Raji (cell line): ENCODE data around the gene ZNF423.

Source experiments
- POLR2A ChIP-seq: IDR thresholded peaks from 2 replicates; pipeline ENCODE4 v1.6.1; 2011; ENCODE audit warnings: low read depth, low read length, control low read depth; ENCODE audit not compliant: insufficient read depth

Gene ZNF423

DNA sequence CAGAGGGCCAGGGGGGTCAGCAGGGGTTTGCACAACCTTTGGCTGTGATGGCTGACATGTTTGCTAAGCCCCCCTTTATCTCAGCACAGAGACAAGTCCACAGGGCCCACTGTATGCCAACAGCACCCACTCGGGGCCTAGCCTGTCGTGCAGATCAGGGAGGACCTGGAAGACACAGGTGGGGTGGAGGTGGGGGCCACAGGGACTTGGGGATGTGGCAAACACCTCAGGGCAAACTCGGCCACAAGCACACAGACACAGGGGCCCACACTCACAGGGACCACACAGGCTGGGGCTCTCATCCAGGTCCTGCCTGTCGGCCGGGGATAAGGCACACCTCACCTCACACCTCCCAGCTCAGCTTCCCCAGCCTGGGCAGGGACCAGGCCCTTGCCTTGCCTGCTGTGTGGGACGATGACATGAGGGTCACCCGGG lies 394.4 kb downstream of the ZNF423 start:
- TF ChIP-seq POLR2A, result no peak

GRCh38 chr16:49460786-49461470 lies 395.0 kb downstream of the ZNF423 start:
- TF ChIP-seq POLR2A, result no peak

DNA sequence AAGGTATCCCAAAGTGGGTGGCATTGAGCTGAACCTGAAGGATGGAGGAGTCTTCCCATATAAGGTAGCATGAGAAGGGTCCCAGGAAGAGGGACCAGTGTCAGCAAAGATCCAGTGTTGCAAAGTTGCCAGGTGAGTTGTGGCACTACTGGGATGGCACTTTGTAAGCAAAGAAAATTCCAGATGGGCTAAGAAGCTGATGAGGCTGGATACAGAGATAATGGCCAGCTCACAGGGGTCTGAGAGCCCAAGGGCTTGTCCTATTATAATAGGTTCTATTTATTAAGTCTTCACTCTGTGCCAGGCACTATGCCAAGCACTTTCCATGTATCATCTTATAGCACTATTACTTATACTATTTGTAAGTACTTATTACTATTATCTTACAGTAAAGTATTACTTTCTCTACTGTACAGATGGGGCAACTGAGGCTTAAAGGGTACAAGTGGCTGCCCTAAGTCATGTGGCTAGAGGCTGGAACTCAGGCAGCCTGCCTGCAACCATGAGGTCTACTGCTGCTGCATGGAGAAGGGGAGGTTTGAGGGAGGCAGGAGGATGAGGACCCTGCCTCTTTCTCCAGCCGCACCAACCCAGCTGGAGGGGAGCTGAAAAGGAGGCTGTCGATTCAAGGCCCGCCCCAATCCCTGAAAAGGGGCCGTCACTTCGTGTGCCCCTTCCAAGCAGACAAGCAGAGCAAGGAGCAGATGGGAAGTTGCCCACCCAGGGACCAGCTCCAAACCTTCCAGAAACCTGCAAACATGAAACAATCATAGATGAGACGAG lies 395.8 kb downstream of the ZNF423 start:
- TF ChIP-seq POLR2A, result no peak

GRCh38 chr16:49458656-49459445 lies 397.1 kb downstream of the ZNF423 start:
- no peak for TF ChIP-seq POLR2A

DNA sequence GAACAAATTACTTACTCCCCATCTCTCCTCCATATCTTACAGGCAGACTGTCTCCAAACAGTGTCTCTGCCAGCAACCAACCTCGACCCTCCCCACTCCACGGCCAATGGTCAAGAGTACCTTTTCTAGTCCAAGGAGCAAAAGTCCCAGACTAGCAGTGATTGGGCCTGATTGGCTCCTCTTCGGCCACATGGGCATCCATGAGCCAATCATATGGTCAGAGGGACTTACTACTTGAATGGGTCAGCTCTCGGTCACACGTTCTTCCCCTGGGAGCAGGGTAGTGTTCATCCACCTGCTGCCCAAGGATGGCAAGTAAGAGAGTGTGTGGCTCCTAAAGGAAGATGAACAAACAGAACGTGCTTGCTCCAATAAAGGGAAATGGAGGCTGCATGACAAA lies 397.7 kb downstream of the ZNF423 start:
- TF ChIP-seq POLR2A, result no peak

GRCh38 chr16:49457196-49457595 lies 398.7 kb downstream of the ZNF423 start:
- no peak for TF ChIP-seq POLR2A

DNA sequence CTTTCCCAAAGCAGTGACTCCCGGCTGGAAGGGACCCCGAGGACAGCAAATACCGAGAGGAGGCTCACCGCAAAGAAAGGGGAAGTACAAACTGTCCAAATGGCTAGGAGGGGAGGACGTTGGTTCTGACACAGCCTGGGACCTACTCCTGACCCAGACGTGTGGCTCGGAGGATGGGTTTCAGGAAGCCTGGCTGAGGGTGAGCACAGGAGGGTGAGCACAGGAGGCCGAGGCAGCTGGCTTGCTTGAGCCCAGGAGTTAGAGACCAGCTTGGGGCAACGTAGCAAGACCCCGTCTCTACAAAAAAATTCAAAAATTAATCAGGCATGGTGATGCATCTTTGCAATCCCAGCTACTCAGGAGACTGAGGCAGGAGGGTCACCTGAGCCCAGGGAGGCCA lies 399.1 kb downstream of the ZNF423 start:
- no peak for TF ChIP-seq POLR2A

GRCh38 chr16:49455991-49456745 lies 399.7 kb downstream of the ZNF423 start:
- no peak for TF ChIP-seq POLR2A

DNA sequence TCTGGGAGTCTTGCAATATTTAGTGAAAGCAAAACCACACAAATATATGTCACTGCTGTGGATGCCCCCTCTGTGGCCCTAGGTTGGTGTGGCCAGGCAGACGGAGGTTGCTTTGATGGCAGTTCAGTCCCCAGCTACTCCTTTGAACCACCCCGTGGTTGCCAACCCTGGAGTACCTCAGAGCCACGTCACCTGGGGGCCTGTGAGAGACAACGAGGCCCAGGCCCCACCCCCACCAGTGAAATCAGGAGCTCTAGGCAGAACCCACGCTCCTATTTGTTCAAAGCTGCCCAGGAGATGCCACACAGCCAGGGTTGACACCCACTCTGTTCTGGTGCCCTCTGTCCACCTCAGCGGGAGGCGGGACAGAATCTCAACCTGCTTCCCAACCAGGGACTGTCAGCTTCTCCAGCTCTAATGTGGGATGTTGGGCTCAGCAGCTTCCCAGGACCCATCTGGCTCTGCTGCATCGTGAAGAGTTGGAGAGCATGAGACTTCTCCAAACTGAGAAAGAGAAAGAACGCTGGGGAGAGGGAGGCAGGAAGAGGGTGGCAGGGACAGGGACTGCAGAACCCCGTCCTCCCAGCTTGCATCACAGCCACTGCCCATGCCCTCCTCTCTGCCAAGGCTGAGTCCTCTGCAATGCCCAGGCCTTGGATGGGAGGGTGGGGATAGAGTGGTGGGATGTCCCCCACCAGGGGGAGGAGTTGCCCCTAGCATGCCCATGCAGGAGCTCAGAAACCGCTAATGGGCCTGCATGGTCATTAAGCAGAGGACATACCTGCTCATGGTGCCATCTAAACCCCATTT lies 400.5 kb downstream of the ZNF423 start:
- no peak for TF ChIP-seq POLR2A

- no peak for TF ChIP-seq POLR2A
Observed at GRCh38 chr16:49454426-49455180, 401.3 kb downstream of the ZNF423 start.

- no peak for TF ChIP-seq POLR2A
Observed at GRCh38 chr16:49453983-49454382, 401.9 kb downstream of the ZNF423 start.

GRCh38 chr16:49453021-49453420 lies 402.9 kb downstream of the ZNF423 start:
- TF ChIP-seq POLR2A, result no peak

- TF ChIP-seq POLR2A, result no peak
Observed at GRCh38 chr16:49452578-49452977, 403.3 kb downstream of the ZNF423 start.
